Measurements from ENCODE around the gene MMP14. TPM values are rescaled to one million over a fixed set of nuclear protein-coding genes. Genes with fewer than 3 reads are reported as not detected.
"Not testable (repeated sequence)": the region's sequence is repeated elsewhere in the genome, so short reads cannot be mapped to it uniquely, and the experiment has no call there.

MMP14 gene
- total and polyA plus RNA-seq, 2 experiments from 2014 or later, result 1.8 to 48.1 TPM

DNA sequence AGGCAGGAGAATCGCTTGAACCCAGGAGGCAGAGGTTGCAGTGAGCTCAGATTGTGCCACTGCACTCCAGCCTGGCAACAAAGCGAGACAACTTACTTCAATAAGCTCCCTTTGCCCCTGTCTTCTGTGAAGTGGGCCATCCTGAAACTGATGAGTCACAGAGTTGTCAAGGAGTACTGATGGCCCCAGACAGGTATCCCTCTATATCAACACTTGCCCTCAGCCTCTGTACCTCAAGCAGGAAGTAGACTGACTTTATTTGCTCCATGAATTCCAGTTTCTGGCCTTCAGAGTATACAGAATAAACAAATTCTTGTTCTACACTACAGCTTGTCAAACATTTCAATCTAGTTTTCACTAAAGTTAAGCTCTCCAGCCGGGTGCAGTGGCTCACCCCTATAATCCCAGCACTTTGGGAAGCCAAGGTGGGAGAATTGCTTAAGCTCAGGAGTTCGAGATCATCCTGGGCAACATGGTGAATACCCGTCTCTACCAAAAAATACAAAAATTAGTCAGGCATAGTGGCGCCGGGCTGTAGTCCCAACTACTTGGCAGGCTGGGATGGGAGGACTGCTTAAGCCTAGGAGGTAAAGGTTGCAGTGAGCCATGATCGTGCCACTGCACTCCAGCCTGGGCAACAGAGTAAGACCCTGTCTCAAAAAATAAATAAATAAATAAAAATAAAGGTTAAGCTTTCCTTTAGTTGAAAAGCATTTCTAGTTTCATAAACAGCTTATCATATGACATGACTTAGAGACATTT is 18.8 kb downstream of the MMP14 start:
- no peaks in the 10 kb centered on the region for H3K4me1 ChIP-seq (ENCODE audit: low read depth)
- no peaks in the 10 kb centered on the region for H3K36me3 ChIP-seq
- DNase-seq (ENCODE audit: low read depth in 1 of 2, low spot score in 1 of 2), result no peak
- no peak overlapping the region for H3K27ac ChIP-seq
- no peaks in the 10 kb centered on the region for H3K27me3 ChIP-seq
- TF ChIP-seq, protein P1, sequence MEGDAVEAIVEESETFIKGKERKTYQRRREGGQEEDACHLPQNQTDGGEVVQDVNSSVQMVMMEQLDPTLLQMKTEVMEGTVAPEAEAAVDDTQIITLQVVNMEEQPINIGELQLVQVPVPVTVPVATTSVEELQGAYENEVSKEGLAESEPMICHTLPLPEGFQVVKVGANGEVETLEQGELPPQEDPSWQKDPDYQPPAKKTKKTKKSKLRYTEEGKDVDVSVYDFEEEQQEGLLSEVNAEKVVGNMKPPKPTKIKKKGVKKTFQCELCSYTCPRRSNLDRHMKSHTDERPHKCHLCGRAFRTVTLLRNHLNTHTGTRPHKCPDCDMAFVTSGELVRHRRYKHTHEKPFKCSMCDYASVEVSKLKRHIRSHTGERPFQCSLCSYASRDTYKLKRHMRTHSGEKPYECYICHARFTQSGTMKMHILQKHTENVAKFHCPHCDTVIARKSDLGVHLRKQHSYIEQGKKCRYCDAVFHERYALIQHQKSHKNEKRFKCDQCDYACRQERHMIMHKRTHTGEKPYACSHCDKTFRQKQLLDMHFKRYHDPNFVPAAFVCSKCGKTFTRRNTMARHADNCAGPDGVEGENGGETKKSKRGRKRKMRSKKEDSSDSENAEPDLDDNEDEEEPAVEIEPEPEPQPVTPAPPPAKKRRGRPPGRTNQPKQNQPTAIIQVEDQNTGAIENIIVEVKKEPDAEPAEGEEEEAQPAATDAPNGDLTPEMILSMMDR (IDR thresholded peaks at IDR 0.05; ENCODE audit: low read depth, low read length), result no peak
- H3K9me3 ChIP-seq (ENCODE audit: low read depth), result no peaks in the 10 kb centered on the region
- no peak overlapping the region for H3K4me3 ChIP-seq

DNA sequence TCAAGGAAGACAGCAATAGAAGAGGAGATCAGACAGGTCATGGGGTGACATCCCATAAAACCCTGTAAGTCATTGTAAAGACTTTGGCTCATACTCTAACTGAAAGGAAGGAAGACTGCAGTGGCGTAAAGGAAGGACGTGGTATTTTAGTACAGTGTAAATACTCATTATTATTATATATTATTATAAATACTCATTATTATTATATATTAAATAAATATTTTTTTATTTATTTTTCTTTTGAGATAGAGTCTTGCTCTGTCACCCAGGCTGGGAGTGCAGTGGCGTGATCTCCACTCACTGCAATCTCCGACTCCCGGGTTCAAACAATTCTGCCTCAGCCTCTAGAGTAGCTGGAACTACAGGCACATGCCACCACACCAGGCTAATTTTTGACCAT is 20.0 kb downstream of the MMP14 start:
- Histone ChIP-seq H3K36me3 (no peaks in the 10 kb centered on the region), H3K27ac (no peak overlapping the region), H3K9me3 (ENCODE audit: low read depth) (no peaks in the 10 kb centered on the region), H3K27me3 (no peaks in the 10 kb centered on the region), H3K4me3 (no peak overlapping the region), H3K4me1 (ENCODE audit: low read depth) (no peaks in the 10 kb centered on the region)
- TF ChIP-seq, protein P1 (IDR thresholded peaks at IDR 0.05; ENCODE audit: low read depth, low read length), result no peak
- no peak for DNase-seq (ENCODE audit: low read depth in 1 of 2, low spot score in 1 of 2)

DNA sequence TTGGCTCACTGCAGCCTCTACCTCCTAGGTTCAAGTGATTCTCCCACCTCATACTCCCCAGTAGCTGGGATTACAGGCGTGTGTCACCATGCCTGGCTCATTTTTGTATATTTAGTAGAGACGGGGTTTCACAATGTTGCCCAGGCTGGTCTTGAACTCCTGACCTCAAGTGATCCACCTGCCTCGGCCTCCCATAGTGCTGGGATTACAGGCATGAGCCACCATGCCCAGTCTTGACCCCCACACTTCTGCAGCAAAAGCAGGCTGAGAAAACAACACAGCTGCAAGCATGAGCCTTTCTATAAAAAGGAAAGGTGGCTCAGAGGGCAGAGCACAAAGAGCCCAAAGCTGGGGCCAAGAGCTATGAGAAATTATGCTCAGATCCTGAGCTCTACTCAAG is 24.0 kb downstream of the MMP14 start:
- H3K4me1 ChIP-seq (ENCODE audit: low read depth); H3K27me3 ChIP-seq; DNase-seq (ENCODE audit: low read depth in 1 of 2, low spot score in 1 of 2); H3K4me3 ChIP-seq; H3K9me3 ChIP-seq (ENCODE audit: low read depth); H3K36me3 ChIP-seq; H3K27ac ChIP-seq: not testable (repeated sequence)

DNA sequence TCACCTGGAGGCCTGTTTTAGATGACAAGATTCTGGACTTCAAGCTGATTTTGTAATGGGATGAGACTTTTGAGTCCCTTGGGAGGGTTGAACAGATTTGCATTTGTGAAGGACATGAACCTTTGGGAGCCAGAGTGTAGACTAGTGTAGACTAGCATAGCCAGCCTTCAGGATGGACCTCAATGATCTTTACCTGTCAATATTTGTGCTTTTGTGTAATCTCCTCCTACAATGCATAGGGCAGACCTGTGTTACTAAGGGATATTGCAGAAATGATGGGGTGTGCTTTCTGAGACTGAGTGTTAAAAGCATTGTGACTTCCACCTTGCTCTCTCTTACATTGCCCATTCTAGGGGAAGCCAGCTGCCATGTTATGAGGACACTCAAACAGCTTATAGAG is 25.3 kb downstream of the MMP14 start:
- Histone ChIP-seq H3K9me3 (ENCODE audit: low read depth) (no peaks in the 10 kb centered on the region), H3K27ac (no peak overlapping the region), H3K36me3 (no peaks in the 10 kb centered on the region), H3K27me3 (no peaks in the 10 kb centered on the region), H3K4me3 (no peak overlapping the region), H3K4me1 (ENCODE audit: low read depth) (no peaks in the 10 kb centered on the region)
- TF ChIP-seq, protein P1 (IDR thresholded peaks at IDR 0.05; ENCODE audit: low read depth, low read length), result no peak
- no peak for DNase-seq (ENCODE audit: low read depth in 1 of 2, low spot score in 1 of 2)

DNA sequence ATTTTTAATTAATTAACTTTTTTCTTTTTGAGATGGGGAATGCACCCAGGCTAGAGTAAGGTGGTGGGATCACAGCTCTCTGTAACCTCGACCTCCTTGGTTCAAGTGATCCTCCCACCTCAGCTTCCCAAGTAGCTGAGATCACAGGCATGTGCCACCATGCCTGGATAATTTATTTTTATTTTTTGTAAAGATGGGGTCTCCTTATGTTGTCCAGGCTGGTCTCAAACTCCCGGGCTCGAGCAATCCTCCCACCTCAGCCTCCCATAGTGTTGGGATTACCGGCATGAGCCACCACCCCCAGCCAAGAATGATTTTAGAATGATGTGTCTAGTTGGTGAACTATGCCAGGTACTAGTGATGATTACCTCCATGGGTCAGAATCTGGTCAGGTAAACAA is 28.6 kb downstream of the MMP14 start:
- H3K9me3 ChIP-seq (ENCODE audit: low read depth), result no peaks in the 10 kb centered on the region
- H3K4me3 ChIP-seq, result no peak overlapping the region
- H3K4me1 ChIP-seq (ENCODE audit: low read depth), result no peaks in the 10 kb centered on the region
- TF ChIP-seq, protein P1 (IDR thresholded peaks at IDR 0.05; ENCODE audit: low read depth, low read length), result no peak
- no peak for DNase-seq (ENCODE audit: low read depth in 1 of 2, low spot score in 1 of 2)
- H3K27ac ChIP-seq, result no peak overlapping the region
- no peaks in the 10 kb centered on the region for H3K27me3 ChIP-seq
- no peaks in the 10 kb centered on the region for H3K36me3 ChIP-seq
